Thyroid gland (tissue), 4 donors: ENCODE results near the gene MEOX2.

ENCODE experiments used
- CTCF ChIP-seq, 6 experiments: fragments of 200-600 bp in 3 of 6; fragments of 450-650 bp in 3 of 6; sonication (generic) in 3 of 6; IDR thresholded peaks; one replicate each; pipeline ENCODE4 v1.5.1; 2016 to 2019; ENCODE audit warnings: antibody characterized with exemption in 6 of 6, mild to moderate bottlenecking in 2 of 6, inconsistent platforms in 1 of 6, moderate library complexity in 1 of 6
- POLR2A ChIP-seq, 2 donors: fragments of 450-650 bp; IDR thresholded peaks; one replicate each; pipeline ENCODE4 v1.6.1; 2017; ENCODE audit warnings: antibody characterized with exemption in 2 of 2, mild to moderate bottlenecking in 2 of 2, moderate library complexity in 1 of 2

DNA sequence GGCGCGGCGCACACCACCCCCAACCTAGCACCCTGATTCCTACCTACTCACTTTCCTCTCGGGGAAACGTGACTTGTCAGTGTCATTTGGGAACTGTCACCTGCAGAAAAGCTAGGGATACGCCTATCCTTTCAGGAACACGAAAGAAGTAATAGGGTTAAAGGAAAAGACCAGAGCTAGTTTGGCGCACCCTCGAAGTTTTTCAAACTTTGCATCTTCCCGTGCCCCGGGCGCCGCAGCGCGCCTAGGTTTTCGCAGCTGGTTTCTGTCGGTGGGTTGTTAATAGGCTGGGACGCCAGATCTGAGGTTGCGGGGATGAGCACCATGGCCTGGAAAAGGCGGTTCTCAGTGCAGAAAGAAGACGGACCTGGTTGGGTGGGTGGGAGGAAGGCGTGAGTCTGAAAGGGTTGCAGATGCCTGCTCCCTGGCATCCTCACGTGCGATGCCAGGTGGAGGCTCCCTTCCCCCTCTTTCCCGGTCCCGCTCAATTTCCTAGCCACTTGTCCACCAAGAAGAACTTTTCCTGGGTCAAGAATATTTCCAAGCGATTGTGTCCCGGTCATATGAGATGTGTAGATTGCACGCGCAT, 568 bp upstream of the MEOX2 start:
- TF ChIP-seq POLR2A (IDR thresholded peaks at IDR 0.05), result no peak
- TF ChIP-seq CTCF (IDR thresholded peaks at IDR 0.05), result no peak
